H9 (cell line): ENCODE data around the gene DRD1. TPM values are rescaled to one million over a fixed set of nuclear protein-coding genes. Genes with fewer than 3 reads are reported as not detected.
A peak's percentile ranks its signal among the peaks of the same experiment; 100 is the strongest.

Experiments used
- DNase-seq: peaks from one replicate; pipeline ENCODE4 v3.0.0-alpha.2; 2017
- H2AFZ ChIP-seq: one replicate; pipeline ENCODE4 v1.6.1; 2013; ENCODE audit warnings: mild to moderate bottlenecking, low read length, control low read depth, moderate library complexity
- H2AK5ac ChIP-seq: 2 replicates; pipeline ENCODE4 v1.6.1; 2013; ENCODE audit warnings: low read length, control low read depth, mixed read lengths; ENCODE audit not compliant: insufficient read length
- H2BK120ac ChIP-seq: one replicate; pipeline ENCODE4 v1.6.1; 2013; ENCODE audit warnings: low read depth, mild to moderate bottlenecking, low read length, control low read depth, inconsistent platforms; ENCODE audit not compliant: poor library complexity, severe bottlenecking
- H2BK12ac ChIP-seq: 2 replicates; pipeline ENCODE4 v1.6.1; 2013; ENCODE audit warnings: low read length, control low read depth, mixed read lengths, low read depth; ENCODE audit not compliant: insufficient read length
- H2BK15ac ChIP-seq: 2 replicates; pipeline ENCODE4 v1.6.1; 2013; ENCODE audit warnings: low read depth, low read length, control low read depth
- H2BK20ac ChIP-seq: one replicate; pipeline ENCODE4 v1.6.1; 2013; ENCODE audit warnings: low read depth, mild to moderate bottlenecking, low read length, control low read depth, inconsistent platforms; ENCODE audit not compliant: poor library complexity, severe bottlenecking
- H2BK5ac ChIP-seq: 2 replicates; pipeline ENCODE4 v1.6.1; 2013; ENCODE audit warnings: low read length, control low read depth, mixed read lengths; ENCODE audit not compliant: insufficient read length
- H3K14ac ChIP-seq: 2 replicates; pipeline ENCODE4 v1.6.1; 2013; ENCODE audit warnings: low read length, control low read depth; ENCODE audit not compliant: insufficient read depth
- H3K18ac ChIP-seq: 2 replicates; pipeline ENCODE4 v1.6.1; 2013; ENCODE audit warnings: low read depth, mild to moderate bottlenecking, mixed read lengths, low read length, control low read depth; ENCODE audit not compliant: insufficient read length
- H3K23ac ChIP-seq: 2 replicates; pipeline ENCODE4 v1.6.1; 2013; ENCODE audit warnings: low read length, control low read depth, mixed read lengths, low read depth; ENCODE audit not compliant: insufficient read length
- H3K23me2 ChIP-seq: 2 replicates; pipeline ENCODE4 v1.6.1; 2013; ENCODE audit warnings: low read depth, mild to moderate bottlenecking, mixed read lengths, low read length, control low read depth; ENCODE audit not compliant: insufficient read length, poor library complexity, severe bottlenecking
- H3K27ac ChIP-seq: 2 replicates; pipeline ENCODE4 v1.5.1; 2013; ENCODE audit warnings: low read length, control low read depth, mixed read lengths, low read depth; ENCODE audit not compliant: insufficient read length
- H3K27me3 ChIP-seq: 2 replicates; pipeline ENCODE4 v1.6.1; 2013; ENCODE audit warnings: low read length, control low read depth, inconsistent platforms; ENCODE audit not compliant: insufficient read depth
- H3K4ac ChIP-seq: 2 replicates; pipeline ENCODE4 v1.6.1; 2013; ENCODE audit warnings: low read depth, mild to moderate bottlenecking, control low read depth, inconsistent platforms, low read length, moderate library complexity
- H3K4me1 ChIP-seq: 2 replicates; pipeline ENCODE4 v1.6.1; 2013; ENCODE audit warnings: low read length, control low read depth, inconsistent platforms; ENCODE audit not compliant: insufficient read depth
- H3K4me2 ChIP-seq: 2 replicates; pipeline ENCODE4 v1.6.1; 2013; ENCODE audit warnings: low read length, control low read depth, mixed read lengths; ENCODE audit not compliant: insufficient read length, insufficient read depth
- H3K56ac ChIP-seq: 2 replicates; pipeline ENCODE4 v1.6.1; 2013; ENCODE audit warnings: low read depth, mild to moderate bottlenecking, mixed read lengths, low read length, control low read depth; ENCODE audit not compliant: insufficient read length
- H3K79me1 ChIP-seq: 2 replicates; pipeline ENCODE4 v1.6.1; 2013; ENCODE audit warnings: low read depth, mild to moderate bottlenecking, moderate library complexity, low read length, control low read depth, inconsistent platforms; ENCODE audit not compliant: insufficient read depth, poor library complexity, severe bottlenecking
- H3K79me2 ChIP-seq: 2 replicates; pipeline ENCODE4 v1.6.1; 2013; ENCODE audit warnings: low read length, control low read depth, inconsistent platforms; ENCODE audit not compliant: insufficient read depth
- H3K9ac ChIP-seq: 2 replicates; pipeline ENCODE4 v1.6.1; 2013; ENCODE audit warnings: low read length, control low read depth, mixed read lengths; ENCODE audit not compliant: insufficient read length; ENCODE audit errors: extremely low read depth
- H3K9me3 ChIP-seq: one replicate; pipeline ENCODE4 v1.6.1; 2013; ENCODE audit warnings: low read depth, low read length, inconsistent platforms; ENCODE audit not compliant: control insufficient read depth
- H3T11ph ChIP-seq: one replicate; pipeline ENCODE4 v1.6.1; 2013; ENCODE audit warnings: mild to moderate bottlenecking, low read length, control low read depth, inconsistent platforms
- H4K20me1 ChIP-seq: one replicate; pipeline ENCODE4 v1.6.1; 2013; ENCODE audit not compliant: control insufficient read depth, insufficient read length, insufficient read depth
- H4K5ac ChIP-seq: 2 replicates; pipeline ENCODE4 v1.6.1; 2013; ENCODE audit warnings: low read depth, mild to moderate bottlenecking, mixed read lengths, low read length, control low read depth; ENCODE audit not compliant: insufficient read length
- H4K8ac ChIP-seq: replicated peaks from 2 replicates; pipeline ENCODE4 v1.6.1; 2013; ENCODE audit warnings: low read length, control low read depth, mixed read lengths, low read depth; ENCODE audit not compliant: insufficient read length
- H4K91ac ChIP-seq: 2 replicates; pipeline ENCODE4 v1.6.1; 2013; ENCODE audit warnings: low read depth, mild to moderate bottlenecking, moderate library complexity, mixed read lengths, low read length, control low read depth; ENCODE audit not compliant: insufficient read length
- H3K27ac Mint-ChIP-seq, 3 experiments: 2 replicates in 2 of 3; 3 replicates in 1 of 3; pipeline ENCODE4 v1.8.0; 2020 to 2021; ENCODE audit warnings: mixed read lengths in 3 of 3, mild to moderate bottlenecking in 1 of 3, moderate library complexity in 1 of 3
- H3K27me3 Mint-ChIP-seq: 2 replicates; pipeline ENCODE4 v1.8.0; 2021; ENCODE audit warnings: low read depth, mild to moderate bottlenecking, moderate library complexity, mixed read lengths
- H3K36me3 Mint-ChIP-seq, 3 experiments: 2 replicates in 2 of 3; 3 replicates in 1 of 3; pipeline ENCODE4 v1.8.0; 2020 to 2021; ENCODE audit warnings: low read depth in 3 of 3, mixed read lengths in 3 of 3; ENCODE audit not compliant: insufficient read depth in 1 of 3
- H3K4me1 Mint-ChIP-seq, 2 experiments: 2 replicates each; pipeline ENCODE4 v1.8.0; 2020; ENCODE audit warnings: mixed read lengths in 2 of 2
- H3K4me3 Mint-ChIP-seq, 2 experiments: 2 replicates in 1 of 2; 3 replicates in 1 of 2; pipeline ENCODE4 v1.8.0; 2020 to 2021; ENCODE audit warnings: mild to moderate bottlenecking in 2 of 2, mixed read lengths in 2 of 2, moderate library complexity in 1 of 2
- H3K9me3 Mint-ChIP-seq, 2 experiments: 2 replicates in 1 of 2; 3 replicates in 1 of 2; pipeline ENCODE4 v1.8.0; 2020; ENCODE audit warnings: mild to moderate bottlenecking in 2 of 2, mixed read lengths in 2 of 2, moderate library complexity in 1 of 2
- CTCF ChIP-seq: fragments of 200-600 bp; sonication (generic); conservative IDR thresholded peaks from 3 replicates; pipeline ENCODE4 v1.8.0; 2021; ENCODE audit warnings: antibody characterized with exemption, mild to moderate bottlenecking
- WGBS: extraction: QIAGEN DNeasy Blood & Tissue Kit; methylation state at CpG from one replicate; pipeline ENCODE4 v1.1.7; 2013; ENCODE audit warnings: missing lambda C conversion rate, low lambda C conversion rate, mixed read lengths; ENCODE audit not compliant: insufficient read length; ENCODE audit errors: extremely low coverage; 5-methylcytosine and 5-hydroxymethylcytosine counted together
- total RNA-seq: library from RNA; stranded (reverse); gene quantifications from 2 replicates; pipeline ENCODE4 v1.2.1, GENCODE V29; 2021

The DRD1 gene
- total RNA-seq, 1 experiment from 2014 or later = not detected

GRCh38 chr5:175393897-175394296 lies 50.1 kb downstream of the DRD1 start:
- Histone ChIP-seq H2BK20ac (no peak overlapping the region), H3K18ac (no peak overlapping the region), H3K79me2 (no peaks in the 10 kb centered on the region), H2AK5ac (no peak overlapping the region), H3K27me3 (no peaks in the 10 kb centered on the region; the same call in 1 of the 2 replicates), H3K4ac (no peak overlapping the region), H3K9me3 (no peaks in the 10 kb centered on the region), H3K56ac (no peak overlapping the region), H3K23ac (no peak overlapping the region), H4K91ac (no peak overlapping the region), H3K27ac (no peak overlapping the region), H3T11ph (no peak overlapping the region), H2BK15ac (no peak overlapping the region), H2AFZ (no peak overlapping the region), H2BK12ac (no peak overlapping the region), H3K79me1 (no peaks in the 10 kb centered on the region), H3K9ac (no peak overlapping the region), H2BK5ac (no peak overlapping the region), H3K4me2 (no peak overlapping the region), H2BK120ac (no peak overlapping the region), H4K20me1 (no peaks in the 10 kb centered on the region), H3K4me1 (no peaks in the 10 kb centered on the region), H3K14ac (no peak overlapping the region), H4K8ac (no peak overlapping the region), H4K5ac (no peak overlapping the region), H3K23me2 (no peaks in the 10 kb centered on the region)
- peaks cover 0 to 12% of the 10 kb centered on the region in 2 experiments; a peak in 2 of 4 replicates for H3K4me1 Mint-ChIP-seq
- WGBS = no CpG with 5 or more reads among the region's 4 CpGs
- no peak overlapping the region for H3K4me3 Mint-ChIP-seq
- H3K27ac Mint-ChIP-seq = peak overlapping the region in 1 of 3 experiments; percentile 79; a peak in 2 of 7 replicates
- peaks cover 0 to 10% of the 10 kb centered on the region in 2 experiments; a peak in 3 of 5 replicates for H3K9me3 Mint-ChIP-seq
- H3K36me3 Mint-ChIP-seq = peaks cover 0 to 10% (median 5%) of the 10 kb centered on the region in 3 experiments; a peak in 4 of 7 replicates
- no peak for DNase-seq
- peaks cover 27% of the 10 kb centered on the region for H3K27me3 Mint-ChIP-seq
- no peak for TF ChIP-seq CTCF
